Measurements from ENCODE around the gene CACNA1A.

DNA sequence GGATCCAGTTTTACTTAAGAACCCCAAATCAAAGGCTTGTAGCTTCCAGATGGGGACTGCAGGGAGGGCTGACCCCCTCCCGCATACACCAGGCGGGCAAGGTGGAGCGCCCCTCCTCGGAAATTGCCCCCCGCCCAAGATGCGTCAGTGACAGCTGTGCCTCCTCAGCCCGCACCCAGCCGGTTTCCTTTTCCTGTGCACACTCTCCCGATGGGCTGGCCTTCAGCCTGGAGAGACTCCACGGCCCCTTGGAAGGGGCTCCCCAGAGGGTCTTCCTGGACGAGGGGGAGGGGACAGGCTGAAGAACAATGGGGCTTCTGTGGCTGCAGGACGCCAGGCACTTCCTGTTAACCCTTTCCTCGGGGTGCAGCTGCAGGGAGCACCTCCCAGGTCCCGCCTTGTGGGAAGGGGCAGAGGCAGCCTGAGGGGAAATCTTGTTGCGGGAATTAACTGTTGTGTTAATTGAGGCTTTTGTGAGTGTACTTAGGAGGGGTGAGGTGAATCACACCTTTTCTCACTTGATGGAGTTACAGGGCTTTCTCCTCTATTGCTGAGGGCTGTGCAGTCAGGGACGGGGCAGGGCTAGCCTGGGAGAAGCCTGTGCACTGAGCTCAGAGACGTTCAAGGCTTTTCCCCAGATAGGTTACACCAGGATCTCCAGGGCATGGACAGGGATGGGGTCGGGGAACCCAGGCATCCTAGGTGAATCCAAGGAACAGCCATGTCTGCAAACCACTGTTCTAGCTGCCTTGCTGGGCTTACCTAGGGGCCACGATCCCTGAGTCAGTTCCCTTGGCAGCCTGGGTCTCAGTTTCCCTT, 341.7 kb downstream of the CACNA1A start:
- TF ChIP-seq, protein P1, sequence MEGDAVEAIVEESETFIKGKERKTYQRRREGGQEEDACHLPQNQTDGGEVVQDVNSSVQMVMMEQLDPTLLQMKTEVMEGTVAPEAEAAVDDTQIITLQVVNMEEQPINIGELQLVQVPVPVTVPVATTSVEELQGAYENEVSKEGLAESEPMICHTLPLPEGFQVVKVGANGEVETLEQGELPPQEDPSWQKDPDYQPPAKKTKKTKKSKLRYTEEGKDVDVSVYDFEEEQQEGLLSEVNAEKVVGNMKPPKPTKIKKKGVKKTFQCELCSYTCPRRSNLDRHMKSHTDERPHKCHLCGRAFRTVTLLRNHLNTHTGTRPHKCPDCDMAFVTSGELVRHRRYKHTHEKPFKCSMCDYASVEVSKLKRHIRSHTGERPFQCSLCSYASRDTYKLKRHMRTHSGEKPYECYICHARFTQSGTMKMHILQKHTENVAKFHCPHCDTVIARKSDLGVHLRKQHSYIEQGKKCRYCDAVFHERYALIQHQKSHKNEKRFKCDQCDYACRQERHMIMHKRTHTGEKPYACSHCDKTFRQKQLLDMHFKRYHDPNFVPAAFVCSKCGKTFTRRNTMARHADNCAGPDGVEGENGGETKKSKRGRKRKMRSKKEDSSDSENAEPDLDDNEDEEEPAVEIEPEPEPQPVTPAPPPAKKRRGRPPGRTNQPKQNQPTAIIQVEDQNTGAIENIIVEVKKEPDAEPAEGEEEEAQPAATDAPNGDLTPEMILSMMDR (optimal IDR thresholded peaks at IDR 0.05 in 1 of 3, IDR thresholded peaks at IDR 0.05 in 1 of 3, conservative IDR thresholded peaks at IDR 0.05 in 1 of 3; ENCODE audit: extremely low read depth in 1 of 3, insufficient read depth in 2 of 3, low read length in 3 of 3): no peak
- TF ChIP-seq EZH2 (IDR thresholded peaks at IDR 0.05; ENCODE audit: low read length): no peak

All from keratinocyte (primary cell).